Bronchial epithelial cell (primary cell): ENCODE data around the gene SARS1. TPM values are rescaled to one million over a fixed set of nuclear protein-coding genes. Genes with fewer than 3 reads are reported as not detected.

Experiments
- DNase-seq: peaks from one replicate; pipeline ENCODE4 v3.0.0-alpha.2; 2010; ENCODE audit warnings: low read depth
- FAIRE-seq: peaks from 2 replicates; lab custom pipeline; 2011; peaks lifted over from hg19 to GRCh38; lab: Jason Lieb, UNC
- H3K27me3 ChIP-seq: 2 replicates; pipeline ENCODE4 v1.5.1; 2011; ENCODE audit warnings: low read length; ENCODE audit not compliant: control insufficient read depth, insufficient read depth
- H3K36me3 ChIP-seq: 2 replicates; pipeline ENCODE4 v1.5.1; 2011; ENCODE audit warnings: low read length; ENCODE audit not compliant: control insufficient read depth, insufficient read depth
- H3K4me3 ChIP-seq: 2 replicates; pipeline ENCODE4 v1.5.1; 2011; ENCODE audit warnings: mild to moderate bottlenecking, low read depth, low read length, control low read depth
- CTCF ChIP-seq: IDR thresholded peaks from 2 replicates; pipeline ENCODE4 v1.5.1; 2011; ENCODE audit warnings: mild to moderate bottlenecking, moderate library complexity, low read length, control low read depth, inconsistent platforms; ENCODE audit not compliant: insufficient read depth, severe bottlenecking
- total RNA-seq: library from RNA; depleted of rRNA; stranded (reverse); fragments of >200 nt; gene quantifications from 2 replicates; pipeline ENCODE4 v1.2.1, GENCODE V29; 2014

The SARS1 gene
- total RNA-seq, 1 donor from 2014 or later = 572 TPM

DNA sequence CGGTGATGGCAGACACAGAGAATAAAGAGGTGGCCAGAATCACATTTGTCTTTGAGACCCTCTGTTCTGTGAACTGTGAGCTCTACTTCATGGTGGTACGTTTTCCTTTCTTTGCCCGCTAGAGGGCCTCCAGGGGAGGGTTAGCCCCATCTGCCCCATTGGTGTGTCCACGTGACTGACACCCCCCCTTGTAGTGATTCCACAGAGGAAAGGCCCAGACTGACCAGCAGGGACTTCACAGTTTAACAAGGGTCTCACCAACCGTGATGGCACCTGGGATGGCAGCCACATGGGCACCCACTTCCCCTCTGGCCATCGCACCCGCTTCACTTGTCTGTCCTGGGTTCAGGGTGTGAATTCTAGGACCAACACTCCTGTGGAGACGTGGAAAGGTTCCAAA is 22.3 kb upstream of the SARS1 start:
- TF ChIP-seq CTCF = peak; percentile 13
- DNase-seq = no peak
- FAIRE-seq = no peak
- no peaks in the 10 kb centered on the region for H3K27me3 ChIP-seq
- H3K4me3 ChIP-seq = no peak overlapping the region
- H3K36me3 ChIP-seq = no peaks in the 10 kb centered on the region

DNA sequence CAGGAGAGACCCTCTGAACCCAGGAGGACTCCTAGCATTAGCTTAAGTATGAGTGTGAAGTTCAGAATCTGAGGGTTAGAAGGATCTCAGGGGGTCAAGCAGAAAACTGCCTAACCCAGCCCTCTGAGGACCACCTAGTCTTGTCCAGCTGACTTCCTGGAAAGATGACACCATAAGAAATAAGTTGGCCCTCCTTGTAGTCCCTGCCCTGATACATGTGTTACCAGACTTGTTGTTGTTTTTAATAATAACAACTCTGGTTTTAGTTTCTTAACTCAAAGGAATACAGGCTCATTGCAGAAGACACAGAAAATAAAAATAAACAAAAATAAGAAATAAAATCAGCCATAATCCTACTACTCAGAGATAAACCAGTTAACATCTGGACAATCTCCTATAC is 21.8 kb upstream of the SARS1 start:
- H3K36me3 ChIP-seq = no peaks in the 10 kb centered on the region
- no peak for FAIRE-seq
- DNase-seq = no peak
- no peaks in the 10 kb centered on the region for H3K27me3 ChIP-seq
- H3K4me3 ChIP-seq = no peak overlapping the region
- no peak for TF ChIP-seq CTCF

DNA sequence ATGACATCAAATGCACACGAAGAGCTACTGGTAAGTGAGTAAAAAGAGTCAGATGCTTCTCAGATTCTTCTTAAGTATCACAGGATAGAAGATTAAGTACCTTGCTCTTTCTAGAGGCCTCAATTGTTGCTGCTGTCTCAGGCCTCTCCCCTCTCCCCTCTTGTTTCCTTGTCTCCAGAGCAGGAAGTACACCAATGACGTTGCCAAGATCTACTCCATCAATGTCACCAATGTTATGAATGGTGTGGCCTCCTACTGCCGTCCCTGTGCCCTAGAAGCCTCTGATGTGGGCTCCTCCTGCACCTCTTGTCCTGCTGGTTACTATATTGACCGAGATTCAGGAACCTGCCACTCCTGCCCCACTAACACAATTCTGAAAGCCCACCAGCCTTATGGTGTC is 21.3 kb upstream of the SARS1 start:
- Histone ChIP-seq H3K4me3 (no peak overlapping the region), H3K27me3 (no peaks in the 10 kb centered on the region), H3K36me3 (no peaks in the 10 kb centered on the region)
- no peak for DNase-seq
- TF ChIP-seq CTCF = no peak
- FAIRE-seq = no peak

- Histone ChIP-seq H3K27me3 (no peaks in the 10 kb centered on the region), H3K36me3 (no peaks in the 10 kb centered on the region), H3K4me3 (no peak overlapping the region)
- DNase-seq (peak; percentile 29), FAIRE-seq (no peak)
- peak; percentile 80 for TF ChIP-seq CTCF
These were observed 19.8 kb upstream of the SARS1 start for GRCh38 chr1:109193653-109194590.

- DNase-seq (peak; percentile 99), FAIRE-seq (no peak)
- H3K4me3 ChIP-seq = no peak overlapping the region
- no peak for TF ChIP-seq CTCF
- no peaks in the 10 kb centered on the region for H3K36me3 ChIP-seq
- H3K27me3 ChIP-seq = no peaks in the 10 kb centered on the region
These were observed 16.3 kb upstream of the SARS1 start for GRCh38 chr1:109197158-109198042.
